ENCODE data around the gene KDM4C. TPM values are rescaled to one million over a fixed set of nuclear protein-coding genes. Genes with fewer than 3 reads are reported as not detected.
"Not testable (repeated sequence)": the region's sequence is repeated elsewhere in the genome, so short reads cannot be mapped to it uniquely, and the experiment has no call there.

Gene KDM4C
- total RNA-seq, 1 donor from 2014 or later = 46.0 TPM

DNA sequence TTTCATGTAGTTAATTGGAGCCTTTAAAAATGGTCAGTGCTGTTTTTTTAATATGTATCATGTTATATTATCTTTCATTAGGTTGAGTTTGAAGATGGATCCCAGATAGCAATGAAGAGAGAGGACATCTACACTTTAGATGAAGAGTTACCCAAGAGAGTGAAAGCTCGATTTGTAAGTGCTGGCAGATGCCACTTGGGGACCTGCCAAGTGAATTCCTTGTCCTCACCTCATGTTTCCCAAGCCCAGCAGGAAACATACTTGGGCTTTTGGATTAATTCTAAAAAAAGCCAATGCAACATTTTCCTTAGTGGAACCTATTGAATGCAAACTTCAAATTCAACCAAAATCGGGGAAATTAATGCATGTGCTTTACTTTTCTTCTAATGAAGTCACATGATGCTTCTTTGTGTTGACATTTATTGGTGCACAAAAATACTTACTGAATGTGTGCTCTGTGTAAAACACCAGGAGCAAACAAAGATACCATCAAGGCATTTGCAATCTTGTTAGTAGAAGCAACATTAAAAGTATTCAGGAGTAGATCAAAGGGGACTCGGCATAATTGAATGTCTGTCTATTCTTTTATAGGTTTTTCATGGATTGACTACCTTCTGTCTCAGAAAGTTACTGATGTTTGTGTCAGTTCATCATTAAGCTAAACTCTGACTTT, 412.1 kb downstream of the KDM4C start:
- no peak for DNase-seq (ENCODE audit: low spot score)

GRCh38 chr9:7171396-7172153, 413.8 kb downstream of the KDM4C start:
- no peak for DNase-seq (ENCODE audit: low spot score)

DNA sequence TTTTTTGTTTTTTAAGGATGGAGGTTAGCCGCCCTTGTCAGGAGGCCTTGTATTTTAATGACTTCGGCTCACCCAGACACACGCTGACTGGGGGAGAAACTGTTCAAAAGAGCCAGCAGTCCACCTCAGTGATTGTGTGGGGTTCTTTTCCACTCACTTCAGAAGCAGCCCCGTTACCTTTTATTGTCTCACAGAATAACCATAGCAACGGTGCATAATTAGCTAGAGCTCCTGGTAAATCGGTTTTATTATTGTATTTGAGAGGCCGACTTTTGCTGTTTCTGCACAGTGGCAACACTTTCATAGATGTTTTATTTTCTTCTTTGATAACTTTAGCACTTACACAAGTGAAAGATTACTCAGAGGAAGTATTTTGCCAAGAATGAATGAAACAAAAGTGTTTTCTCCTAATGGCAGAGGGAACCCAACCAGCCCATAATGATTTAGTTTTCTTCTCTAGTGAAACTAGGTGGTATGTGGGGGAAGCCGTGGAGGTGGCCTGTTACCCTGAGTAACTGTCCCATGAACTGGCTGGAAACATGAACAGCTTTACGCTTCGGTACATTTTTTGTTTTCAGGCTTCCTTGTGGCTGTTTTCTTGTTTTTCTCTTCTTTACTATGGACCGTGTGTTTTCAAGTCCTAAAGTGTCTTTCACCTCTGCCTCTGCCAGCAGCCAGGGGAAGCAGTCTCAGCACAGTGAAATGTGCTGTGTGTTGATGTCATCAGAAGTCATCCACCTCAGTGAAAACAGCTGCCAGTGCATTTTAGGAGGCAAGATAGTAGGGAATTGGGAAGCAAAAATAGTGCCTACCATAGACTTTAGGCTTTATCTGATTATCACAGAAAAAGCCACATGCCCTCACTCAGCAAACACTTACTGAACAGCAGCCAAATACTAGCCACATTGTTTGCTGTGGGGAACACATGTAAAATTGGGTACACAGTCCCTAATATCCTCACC, 414.7 kb downstream of the KDM4C start:
- DNase-seq (ENCODE audit: low spot score) = peak; percentile 35

DNA sequence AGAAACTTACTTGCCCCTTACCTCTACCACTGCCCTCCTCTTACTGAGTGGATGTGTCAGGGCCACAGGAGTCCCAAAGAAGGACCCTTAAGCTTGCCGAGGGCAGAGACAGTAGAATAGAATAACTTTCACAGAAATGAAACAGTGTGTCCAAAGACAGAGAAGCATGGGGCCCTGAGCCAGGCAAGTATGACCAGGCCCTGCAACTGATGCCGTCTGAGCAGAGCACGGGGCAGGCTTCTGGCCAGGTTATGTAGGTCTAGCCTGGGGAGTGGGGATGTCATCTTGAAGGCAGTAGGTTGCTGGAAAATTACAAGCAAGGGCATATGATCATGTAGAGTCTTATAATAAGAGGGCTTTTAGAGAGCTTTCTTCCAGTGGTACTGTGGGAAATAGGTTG, 415.4 kb downstream of the KDM4C start:
- DNase-seq (ENCODE audit: low spot score) = no peak

- DNase-seq (ENCODE audit: low spot score) = no peak
Observed at GRCh38 chr9:7174301-7174700, 416.5 kb downstream of the KDM4C start.

DNA sequence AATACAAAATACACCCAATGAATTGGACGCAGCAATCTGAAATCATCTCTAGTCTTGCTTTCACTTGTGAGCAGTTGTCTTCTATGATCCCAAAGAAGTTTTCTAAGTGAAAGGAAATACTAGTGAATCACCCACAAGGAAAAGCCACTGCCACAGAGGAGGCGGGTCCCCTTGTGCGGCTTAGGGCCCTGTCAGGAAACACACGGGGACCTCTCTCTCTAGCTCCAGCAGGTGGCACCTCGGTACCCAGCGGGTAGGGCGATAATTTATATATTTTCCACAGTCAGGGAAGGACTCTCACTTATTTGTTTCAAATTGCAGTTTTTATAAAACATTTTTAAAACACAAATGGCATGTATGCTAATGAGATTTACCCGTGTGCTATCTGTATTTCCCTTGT, 417.1 kb downstream of the KDM4C start:
- DNase-seq (ENCODE audit: low spot score) = no peak

GRCh38 chr9:7176561-7176960, 418.8 kb downstream of the KDM4C start:
- peak; percentile 59 for DNase-seq (ENCODE audit: low spot score)

DNA sequence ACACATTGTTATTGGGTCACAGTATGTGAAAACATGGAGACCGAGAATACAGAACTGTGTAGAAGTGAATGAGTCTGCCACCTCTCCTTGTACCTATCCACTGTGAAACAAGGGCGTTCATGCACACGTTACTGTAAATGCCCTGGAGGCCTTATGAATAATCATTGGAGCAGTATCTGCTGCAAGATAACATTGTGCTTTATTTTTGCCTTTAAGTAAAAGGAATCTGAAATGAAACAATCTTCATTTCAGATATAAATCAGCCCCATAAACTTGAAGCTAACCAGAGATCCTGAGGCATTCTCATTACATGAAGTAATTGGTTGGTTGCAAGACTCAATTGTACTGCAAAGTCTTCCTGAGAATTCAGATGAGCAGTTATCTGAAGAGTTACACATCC, 419.6 kb downstream of the KDM4C start:
- DNase-seq (ENCODE audit: low spot score) = peak; percentile 92

GRCh38 chr9:7178729-7179128, 421.0 kb downstream of the KDM4C start:
- no peak for DNase-seq (ENCODE audit: low spot score)

DNA sequence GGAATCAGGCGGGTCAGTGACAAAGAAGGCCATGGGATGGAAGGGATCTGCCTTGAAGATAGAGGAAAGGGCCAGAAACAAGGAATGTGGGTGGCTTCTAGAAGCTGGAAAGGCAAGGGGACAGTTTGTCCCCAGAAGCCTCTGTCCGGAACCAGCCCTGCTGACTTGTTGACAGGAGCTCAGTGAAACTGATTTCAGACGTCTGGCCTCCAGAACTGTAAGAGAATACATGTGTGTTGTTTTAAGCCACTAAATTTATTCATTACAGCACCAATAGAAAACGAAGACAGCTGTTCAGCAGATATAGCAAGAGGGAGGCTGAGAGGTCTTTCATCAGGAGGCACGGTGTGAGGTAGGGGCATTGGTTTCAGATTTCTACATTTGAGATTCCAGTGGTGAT, 422.5 kb downstream of the KDM4C start:
- no peak for DNase-seq (ENCODE audit: low spot score)

DNA sequence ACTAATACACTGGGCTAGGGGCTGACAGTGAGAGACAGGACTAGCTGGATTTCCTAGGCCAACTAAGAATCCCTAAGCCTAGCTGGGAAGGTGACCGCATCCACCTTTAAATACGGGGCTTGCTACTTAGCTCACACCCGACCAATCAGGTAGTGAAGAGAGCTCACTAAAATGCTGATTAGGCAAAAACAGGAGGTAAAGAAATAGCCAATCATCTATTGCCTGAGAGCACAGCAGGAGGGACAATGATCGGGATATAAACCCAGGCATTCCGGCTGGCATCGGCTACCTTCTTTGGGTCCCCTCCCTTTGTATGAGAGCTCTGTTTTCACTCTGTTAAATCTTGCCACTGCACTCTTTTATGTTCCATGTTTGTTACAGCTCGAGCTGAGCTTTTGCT, 425.4 kb downstream of the KDM4C start:
- not testable (repeated sequence) for DNase-seq (ENCODE audit: low spot score)

DNA sequence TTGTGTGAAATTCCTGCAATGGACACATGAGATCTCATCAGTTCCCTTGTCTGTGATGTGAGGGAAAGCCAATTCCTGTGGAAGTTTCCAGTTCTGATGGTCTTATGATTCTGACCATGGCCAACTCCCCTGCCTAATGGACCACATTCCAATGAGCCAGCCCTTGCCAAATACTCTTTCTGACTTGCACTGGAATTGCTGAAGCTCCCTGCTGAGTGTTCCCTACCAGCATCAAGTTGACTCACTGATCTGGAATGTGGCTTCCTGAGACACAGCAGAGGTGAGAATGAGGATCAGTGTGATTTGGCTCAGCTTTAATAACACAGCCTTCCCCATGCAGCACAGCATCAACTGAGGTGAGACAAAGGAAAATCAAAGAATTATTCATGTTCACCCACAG, 427.8 kb downstream of the KDM4C start:
- peak; percentile 34 for DNase-seq (ENCODE audit: low spot score)

DNA sequence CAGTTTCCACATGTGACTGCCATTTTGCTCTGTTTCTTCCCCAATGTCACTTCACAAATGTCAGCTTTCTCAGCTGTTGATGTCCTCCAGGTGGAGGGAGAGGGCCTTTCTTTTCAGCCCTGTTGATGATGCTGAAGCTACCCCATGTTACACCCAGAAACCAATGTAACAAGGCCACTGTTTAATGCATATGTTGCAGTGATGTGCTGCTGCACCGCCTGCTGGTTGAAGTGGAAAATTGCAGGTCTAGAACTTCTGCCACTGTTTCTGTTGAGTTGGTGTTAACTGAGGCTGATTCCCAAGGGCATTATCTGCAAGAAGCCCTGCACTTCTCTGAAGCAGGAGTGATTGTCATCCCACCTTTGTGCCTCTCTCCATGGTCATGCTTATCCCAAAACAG, 428.4 kb downstream of the KDM4C start:
- no peak for DNase-seq (ENCODE audit: low spot score)

GRCh38 chr9:7192266-7192665, 434.5 kb downstream of the KDM4C start:
- no peak for DNase-seq (ENCODE audit: low spot score)

GRCh38 chr9:7195526-7195925, 437.8 kb downstream of the KDM4C start:
- peak; percentile 56 for DNase-seq (ENCODE audit: low spot score)

GRCh38 chr9:7196467-7196866, 438.7 kb downstream of the KDM4C start:
- DNase-seq (ENCODE audit: low spot score) = no peak

DNA sequence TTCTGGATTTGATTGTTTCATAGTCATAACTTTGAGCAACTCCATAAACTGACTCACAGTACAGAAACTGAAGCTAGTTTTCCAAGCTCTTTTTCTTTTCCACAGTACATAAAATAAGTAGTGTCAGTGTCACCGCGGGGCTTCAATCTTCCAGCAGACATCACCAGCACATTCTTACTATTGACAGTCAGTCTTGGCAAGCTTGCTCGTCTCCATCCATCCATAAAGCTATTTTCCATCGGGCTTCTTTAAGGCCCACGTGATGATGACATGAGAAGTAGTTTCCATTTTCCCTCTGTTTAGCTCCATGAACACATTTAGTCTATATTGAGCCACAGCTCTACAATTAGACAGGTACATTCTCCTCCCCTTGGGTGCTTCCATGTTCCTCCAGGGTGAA, 443.4 kb downstream of the KDM4C start:
- no peak for DNase-seq (ENCODE audit: low spot score)

DNA sequence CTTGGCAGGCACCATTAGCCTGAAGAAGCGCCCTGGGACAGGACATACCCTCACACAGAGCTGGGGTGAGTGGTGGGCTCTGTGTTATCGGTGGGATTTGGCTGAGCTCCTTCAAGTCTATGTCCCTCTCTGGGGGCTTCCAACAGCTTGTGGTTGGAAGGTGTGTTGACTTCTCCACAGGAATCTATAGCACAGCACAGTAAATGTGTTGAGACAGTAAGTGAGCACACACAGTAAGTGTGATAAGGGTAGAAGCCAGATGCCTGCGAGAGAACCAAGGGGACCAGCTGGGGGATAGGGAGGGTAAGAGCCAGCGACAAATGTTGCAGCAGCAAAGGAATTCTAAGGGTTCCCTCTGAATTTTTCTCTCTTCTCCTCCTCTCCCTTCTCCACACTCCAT, 448.0 kb downstream of the KDM4C start:
- no peak for DNase-seq (ENCODE audit: low spot score)

GRCh38 chr9:7206221-7206758, 448.5 kb downstream of the KDM4C start:
- DNase-seq (ENCODE audit: low spot score) = no peak

GRCh38 chr9:7209016-7209715, 451.4 kb downstream of the KDM4C start:
- DNase-seq (ENCODE audit: low spot score) = no peak

GRCh38 chr9:7209990-7210389, 452.2 kb downstream of the KDM4C start:
- DNase-seq (ENCODE audit: low spot score) = no peak

All from umbilical cord (tissue), 2 donors.